ENCODE data around the gene GZF1.

GZF1 gene

GRCh38 chr20:23370873-23371272 lies 8.9 kb downstream of the GZF1 start:
- no peak for DNase-seq

- no peak for DNase-seq
These were observed 9.5 kb downstream of the GZF1 start for GRCh38 chr20:23371496-23371895.

- no peak for DNase-seq
These were observed 12.5 kb downstream of the GZF1 start for GRCh38 chr20:23374441-23374840.

DNA sequence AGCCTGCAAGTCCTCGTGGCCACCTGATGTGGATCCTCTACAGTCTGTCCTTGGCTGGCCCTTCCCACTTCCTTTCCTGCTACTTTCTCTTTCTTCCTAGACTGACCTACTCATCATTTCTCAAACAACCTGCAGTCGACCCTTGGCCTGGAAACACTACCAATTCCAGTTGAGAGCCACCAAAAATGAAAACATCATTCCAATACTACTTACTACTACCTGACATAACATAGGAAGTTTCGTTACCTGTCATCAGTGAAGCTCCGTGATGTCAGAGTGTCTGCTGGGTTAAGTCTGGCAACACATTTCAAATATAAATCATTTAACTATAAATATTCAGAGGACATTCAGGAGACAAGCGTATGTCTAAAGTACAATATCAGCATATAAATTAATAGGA lies 13.8 kb downstream of the GZF1 start:
- no peak for DNase-seq

GRCh38 chr20:23379772-23380171 lies 17.8 kb downstream of the GZF1 start:
- no peak for DNase-seq

DNA sequence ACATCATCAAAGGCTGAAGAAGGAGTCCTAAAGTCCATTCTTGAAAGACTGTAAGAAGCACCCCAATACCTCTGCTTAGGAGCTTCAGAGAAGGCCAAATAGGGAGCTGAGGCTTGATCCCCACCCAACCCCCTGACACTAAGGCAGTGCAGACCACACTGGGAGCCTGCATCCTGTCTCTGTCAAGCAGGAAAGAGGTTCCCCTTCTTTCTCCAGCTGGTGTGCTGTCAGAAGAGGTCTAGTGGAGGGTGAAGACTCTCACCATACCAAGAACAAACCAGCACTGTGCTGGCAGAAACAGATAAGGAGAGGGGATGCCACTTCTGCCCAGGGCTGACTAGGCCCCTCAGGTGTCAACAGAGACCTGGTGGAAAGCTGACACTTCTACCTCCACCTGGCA lies 19.9 kb downstream of the GZF1 start:
- DNase-seq: no peak

- DNase-seq: no peak
These were observed 24.5 kb downstream of the GZF1 start for GRCh38 chr20:23386304-23387117.

- no peak for DNase-seq
These were observed 25.1 kb downstream of the GZF1 start for GRCh38 chr20:23387118-23387443.

- DNase-seq: no peak
These were observed 28.3 kb downstream of the GZF1 start for GRCh38 chr20:23390091-23390774.

DNA sequence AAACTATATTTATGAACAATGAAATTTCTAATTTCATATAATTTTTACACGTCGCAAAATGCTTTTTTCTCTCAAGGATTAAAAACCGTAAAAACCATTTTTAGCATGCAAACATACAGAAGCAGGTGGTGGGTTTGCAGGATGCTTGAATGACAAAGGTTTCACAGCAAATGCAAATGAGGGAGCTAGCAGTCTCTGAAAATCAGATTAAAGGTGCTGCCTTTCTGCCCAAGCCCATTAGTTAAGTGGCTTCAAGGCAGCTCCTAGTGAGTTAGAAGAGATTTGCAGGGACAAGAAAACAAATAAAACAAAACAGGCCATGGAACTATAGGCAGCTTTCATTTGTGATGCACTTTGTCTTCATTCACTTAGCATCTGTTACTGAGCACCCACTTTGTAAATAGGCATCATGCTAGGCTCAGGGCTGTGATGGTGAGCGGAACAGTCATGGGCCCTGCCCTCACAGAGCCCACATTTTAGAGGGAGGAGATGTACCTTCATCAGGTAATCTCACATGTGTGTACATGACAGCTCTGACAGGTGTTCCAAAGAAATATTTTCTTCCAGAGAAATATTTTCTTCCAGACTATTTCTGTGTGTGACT lies 29.8 kb downstream of the GZF1 start:
- DNase-seq: no peak

GRCh38 chr20:23393996-23394775 lies 32.2 kb downstream of the GZF1 start:
- DNase-seq: no peak

- no peak for DNase-seq
These were observed 35.1 kb downstream of the GZF1 start for GRCh38 chr20:23396950-23397627.

- no peak for DNase-seq
These were observed 36.0 kb downstream of the GZF1 start for GRCh38 chr20:23397961-23398360.

- DNase-seq: no peak
These were observed 37.7 kb downstream of the GZF1 start for GRCh38 chr20:23399568-23400241.

- DNase-seq: no peak
These were observed 39.1 kb downstream of the GZF1 start for GRCh38 chr20:23401051-23401450.

DNA sequence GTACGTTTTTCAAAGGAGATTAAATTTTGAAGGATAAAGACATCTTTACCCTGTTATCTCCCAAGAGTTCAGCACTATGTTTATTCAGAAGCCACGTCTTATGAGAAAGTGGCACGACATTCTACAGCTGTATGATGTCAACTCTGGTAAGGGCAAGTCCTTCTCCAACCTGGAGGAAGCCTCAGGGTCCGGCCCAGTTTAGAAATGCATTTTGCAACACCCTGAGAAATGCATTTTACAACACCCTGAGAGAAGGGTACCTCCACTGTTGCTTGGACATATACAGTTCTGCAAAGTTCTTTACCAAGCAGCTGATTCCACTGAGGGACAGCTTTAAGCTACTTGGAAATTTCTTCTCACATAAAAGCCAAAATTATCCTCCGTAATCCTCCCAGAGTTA lies 41.8 kb downstream of the GZF1 start:
- DNase-seq: no peak

GRCh38 chr20:23404196-23404595 lies 42.2 kb downstream of the GZF1 start:
- DNase-seq: no peak

GRCh38 chr20:23406880-23407279 lies 44.9 kb downstream of the GZF1 start:
- DNase-seq: no peak

DNA sequence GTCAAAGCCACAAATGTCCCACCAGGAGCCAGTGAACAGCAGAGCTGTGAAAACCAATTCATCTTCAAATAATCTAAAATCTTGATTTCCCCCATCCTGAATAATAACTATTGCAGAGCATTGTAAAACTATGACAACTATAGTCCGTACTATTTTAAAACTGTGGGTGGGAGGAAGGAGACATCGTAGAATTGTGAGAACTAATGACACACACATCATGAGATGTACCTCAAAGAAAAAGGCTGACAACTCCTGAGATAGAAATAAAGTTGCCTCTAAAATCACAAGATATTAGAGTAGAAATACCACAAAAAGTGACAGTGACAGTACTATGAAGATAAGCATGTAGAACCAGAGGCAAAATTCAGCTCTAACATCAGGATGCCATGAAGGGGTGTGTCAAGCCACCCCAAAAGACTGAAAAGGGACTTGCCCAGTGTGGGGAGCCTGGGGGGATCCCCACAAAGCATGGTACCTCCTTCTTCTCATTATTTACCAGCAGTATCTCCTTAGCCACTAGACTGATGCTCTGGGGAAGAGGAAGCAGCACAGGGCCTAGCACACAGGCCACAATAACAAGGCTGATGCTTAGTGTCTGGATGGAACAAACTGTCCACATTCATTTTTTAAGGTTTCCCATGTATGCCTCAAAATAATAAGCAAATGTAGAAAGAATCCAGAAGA lies 45.9 kb downstream of the GZF1 start:
- no peak for DNase-seq

GRCh38 chr20:23408957-23409356 lies 47.0 kb downstream of the GZF1 start:
- DNase-seq: no peak

DNA sequence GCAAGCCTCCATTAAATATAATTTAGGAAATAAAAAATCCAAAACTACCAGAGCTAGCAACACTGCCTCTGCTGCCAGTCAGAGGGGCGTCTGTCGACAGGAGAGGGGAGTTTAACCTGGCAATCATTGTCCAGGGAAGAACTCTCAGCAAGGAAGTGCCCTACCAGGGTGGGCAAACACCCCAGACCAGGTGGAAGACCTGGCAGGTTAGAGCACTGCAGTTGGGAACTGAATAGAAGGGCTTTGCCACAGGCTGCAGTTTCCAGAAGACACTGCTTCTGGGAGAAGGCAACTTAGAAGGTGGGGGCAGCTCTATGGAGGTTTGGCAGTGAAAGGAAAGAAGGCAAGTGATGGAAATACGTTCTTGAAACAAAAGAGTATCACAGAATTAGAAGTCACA lies 47.8 kb downstream of the GZF1 start:
- DNase-seq: no peak

All from stimulated activated CD4-positive, alpha-beta T cell treated with anti-CD3 and anti-CD28 coated beads, Interleukin-4, amount 100 ng/mL, for 4 hours (primary cell).